ENCODE data around the gene MTNR1A. TPM values are rescaled to one million over a fixed set of nuclear protein-coding genes. Genes with fewer than 3 reads are reported as not detected.

The MTNR1A gene
- total RNA-seq, 1 donor from 2014 or later, result not detected

GRCh38 chr4:186596850-186597390 is 41.6 kb upstream of the MTNR1A start:
- no peaks in the 10 kb centered on the region for H3K36me3 Mint-ChIP-seq (ENCODE audit: low read depth)
- POLR2A ChIA-PET, result no interaction called here
- no peak overlapping the region for H3K4me3 Mint-ChIP-seq
- intact Hi-C loops (cut with micrococcal nuclease), result no loop called here
- no peaks in the 10 kb centered on the region for H3K4me1 Mint-ChIP-seq
- CTCF ChIA-PET, result no interaction called here
- H3K27me3 Mint-ChIP-seq, result no peaks in the 10 kb centered on the region
- H3K27ac Mint-ChIP-seq, result no peak overlapping the region
- no peaks in the 10 kb centered on the region for H3K9me3 Mint-ChIP-seq
- DNase-seq (no peak), ATAC-seq (ENCODE audit: low read depth) (no peak)
- TF ChIP-seq CTCF (IDR thresholded peaks at IDR 0.05), result no peak

- H3K9me3 Mint-ChIP-seq, result no peaks in the 10 kb centered on the region
- TF ChIP-seq CTCF (IDR thresholded peaks at IDR 0.05), result no peak
- intact Hi-C loops (cut with micrococcal nuclease), result no loop called here
- DNase-seq (no peak), ATAC-seq (ENCODE audit: low read depth) (no peak)
- H3K4me3 Mint-ChIP-seq, result no peak overlapping the region
- no peaks in the 10 kb centered on the region for H3K27me3 Mint-ChIP-seq
- no peaks in the 10 kb centered on the region for H3K36me3 Mint-ChIP-seq (ENCODE audit: low read depth)
- POLR2A ChIA-PET, result no interaction called here
- no peak overlapping the region for H3K27ac Mint-ChIP-seq
- no peaks in the 10 kb centered on the region for H3K4me1 Mint-ChIP-seq
- CTCF ChIA-PET, result no interaction called here
Measured at GRCh38 chr4:186596346-186596745, 41.0 kb upstream of the MTNR1A start.

DNA sequence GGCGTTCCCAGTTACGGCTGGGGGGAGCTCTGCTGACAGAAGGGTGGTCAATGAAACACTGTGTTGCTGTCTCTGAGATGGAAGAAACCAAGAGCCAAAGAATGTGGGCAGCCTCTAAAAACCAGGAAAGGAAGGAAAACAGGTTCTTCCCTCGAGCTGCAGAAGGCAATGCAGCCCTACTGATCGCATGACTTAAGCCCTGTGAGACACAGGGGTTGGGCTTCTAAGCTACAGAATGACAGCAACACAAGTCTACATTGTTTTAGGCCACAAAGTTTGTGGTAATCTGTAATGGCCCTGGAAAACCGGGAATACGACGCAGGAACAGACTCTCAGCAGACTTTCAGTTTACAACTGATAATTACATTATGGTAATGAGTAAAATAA is 38.2 kb upstream of the MTNR1A start:
- no peaks in the 10 kb centered on the region for H3K36me3 Mint-ChIP-seq (ENCODE audit: low read depth)
- no peaks in the 10 kb centered on the region for H3K27me3 Mint-ChIP-seq
- H3K4me3 Mint-ChIP-seq, result no peak overlapping the region
- no peak overlapping the region for H3K27ac Mint-ChIP-seq
- CTCF ChIA-PET, result interaction anchor here (0.8 kb wide), 1 partner anchor 8 kb away, joined by 3 read pairs; no protein-coding TSS in a partner anchor
- intact Hi-C loops (cut with micrococcal nuclease), result no loop called here
- POLR2A ChIA-PET, result no interaction called here
- DNase-seq (no peak), ATAC-seq (ENCODE audit: low read depth) (no peak)
- no peaks in the 10 kb centered on the region for H3K9me3 Mint-ChIP-seq
- TF ChIP-seq CTCF (IDR thresholded peaks at IDR 0.05), result no peak
- no peaks in the 10 kb centered on the region for H3K4me1 Mint-ChIP-seq

DNA sequence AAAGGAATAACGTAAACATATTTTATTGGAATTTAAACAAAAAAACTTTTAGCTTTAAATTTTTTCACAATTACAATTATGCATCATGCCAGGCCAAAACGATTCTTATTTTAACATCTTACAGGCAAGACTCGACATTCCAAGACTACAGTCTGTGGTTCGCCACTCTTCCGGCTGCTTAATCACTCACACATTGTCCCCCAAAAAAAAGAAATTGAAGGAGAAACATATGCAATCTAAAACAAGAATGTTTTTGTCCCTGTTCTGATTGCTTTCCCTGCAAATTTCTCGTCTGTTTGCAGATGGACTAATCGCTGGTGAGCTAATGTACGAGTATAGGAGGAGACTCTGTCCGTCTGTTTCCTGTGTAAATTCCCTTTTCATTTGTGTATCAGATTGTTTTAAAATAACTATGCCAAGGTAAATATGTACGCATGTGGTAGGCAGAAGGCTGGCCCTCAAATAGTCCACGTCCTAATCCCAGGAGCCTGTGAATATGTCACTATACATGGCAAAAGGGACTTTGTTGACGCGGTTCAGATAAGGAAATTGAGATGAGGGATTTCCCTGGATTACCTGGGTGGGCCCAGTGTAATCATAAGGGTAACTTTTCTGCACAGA is 37.7 kb upstream of the MTNR1A start:
- DNase-seq (no peak), ATAC-seq (ENCODE audit: low read depth) (no peak)
- Mint-ChIP-seq H3K4me3 (no peak overlapping the region), H3K4me1 (no peaks in the 10 kb centered on the region), H3K36me3 (ENCODE audit: low read depth) (no peaks in the 10 kb centered on the region), H3K27ac (no peak overlapping the region), H3K27me3 (no peaks in the 10 kb centered on the region), H3K9me3 (no peaks in the 10 kb centered on the region)
- TF ChIP-seq CTCF (IDR thresholded peaks at IDR 0.05), result no peak
- intact Hi-C loops (cut with micrococcal nuclease), result no loop called here
- ChIA-PET CTCF (interaction anchor here (0.8 kb wide), 1 partner anchor 8 kb away, joined by 3 read pairs; no protein-coding TSS in a partner anchor), POLR2A (no interaction called here)

DNA sequence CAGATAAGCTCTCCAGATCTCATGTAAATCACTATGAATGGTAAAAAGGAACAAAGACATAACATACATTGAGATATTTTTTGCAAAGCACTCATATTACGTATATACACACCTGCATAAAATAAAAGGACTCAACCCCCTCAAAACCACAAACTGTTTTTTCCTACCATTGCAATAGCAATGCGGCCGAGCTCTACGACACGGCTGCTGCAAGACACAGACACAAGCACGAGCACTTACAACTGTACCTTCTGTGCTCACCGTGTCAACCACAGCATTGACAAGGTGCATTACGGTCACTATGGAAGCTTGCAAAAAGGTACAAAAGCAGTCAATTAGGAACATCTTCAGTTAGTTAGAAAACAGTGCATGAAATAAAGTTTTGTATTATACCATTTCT is 37.1 kb upstream of the MTNR1A start:
- no peaks in the 10 kb centered on the region for H3K4me1 Mint-ChIP-seq
- ATAC-seq (ENCODE audit: low read depth) (no peak), DNase-seq (no peak)
- no peak overlapping the region for H3K4me3 Mint-ChIP-seq
- H3K27ac Mint-ChIP-seq, result no peak overlapping the region
- ChIA-PET POLR2A (no interaction called here), CTCF (no interaction called here)
- TF ChIP-seq CTCF (IDR thresholded peaks at IDR 0.05), result no peak
- no peaks in the 10 kb centered on the region for H3K36me3 Mint-ChIP-seq (ENCODE audit: low read depth)
- intact Hi-C loops (cut with micrococcal nuclease), result no loop called here
- no peaks in the 10 kb centered on the region for H3K27me3 Mint-ChIP-seq
- H3K9me3 Mint-ChIP-seq, result no peaks in the 10 kb centered on the region

All from activated B cell treated with CpG ODN at 0.5 μM for 24 hours (primary cell).